CD4-positive, alpha-beta T cell treated with Interleukin-4 for 4 hours (primary cell): ENCODE results near the gene THSD4.

Experiments
- DNase-seq: peaks from one replicate; pipeline ENCODE4 v3.0.0-alpha.2; 2020

THSD4 gene

GRCh38 chr15:71679793-71680353, 564.6 kb downstream of the THSD4 start:
- no peak for DNase-seq

DNA sequence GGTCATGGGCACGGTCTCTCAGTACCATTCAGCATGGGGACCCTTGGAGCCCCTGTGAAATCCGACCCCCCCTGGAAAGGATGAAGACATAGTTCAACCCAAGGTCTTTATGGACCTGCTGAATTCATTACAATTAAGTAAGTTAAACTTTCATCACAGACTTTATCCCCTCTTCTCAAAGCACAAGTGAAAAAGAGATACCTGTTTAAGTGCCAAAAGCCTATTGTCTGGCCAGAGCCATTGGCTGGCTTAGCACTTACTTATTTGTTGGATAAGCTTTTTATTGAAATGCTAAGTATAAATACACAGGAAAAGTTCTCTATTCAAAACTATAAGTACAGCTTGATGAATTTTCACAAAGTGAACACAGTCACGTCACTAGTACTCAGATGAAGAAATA, 566.7 kb downstream of the THSD4 start:
- DNase-seq: no peak

DNA sequence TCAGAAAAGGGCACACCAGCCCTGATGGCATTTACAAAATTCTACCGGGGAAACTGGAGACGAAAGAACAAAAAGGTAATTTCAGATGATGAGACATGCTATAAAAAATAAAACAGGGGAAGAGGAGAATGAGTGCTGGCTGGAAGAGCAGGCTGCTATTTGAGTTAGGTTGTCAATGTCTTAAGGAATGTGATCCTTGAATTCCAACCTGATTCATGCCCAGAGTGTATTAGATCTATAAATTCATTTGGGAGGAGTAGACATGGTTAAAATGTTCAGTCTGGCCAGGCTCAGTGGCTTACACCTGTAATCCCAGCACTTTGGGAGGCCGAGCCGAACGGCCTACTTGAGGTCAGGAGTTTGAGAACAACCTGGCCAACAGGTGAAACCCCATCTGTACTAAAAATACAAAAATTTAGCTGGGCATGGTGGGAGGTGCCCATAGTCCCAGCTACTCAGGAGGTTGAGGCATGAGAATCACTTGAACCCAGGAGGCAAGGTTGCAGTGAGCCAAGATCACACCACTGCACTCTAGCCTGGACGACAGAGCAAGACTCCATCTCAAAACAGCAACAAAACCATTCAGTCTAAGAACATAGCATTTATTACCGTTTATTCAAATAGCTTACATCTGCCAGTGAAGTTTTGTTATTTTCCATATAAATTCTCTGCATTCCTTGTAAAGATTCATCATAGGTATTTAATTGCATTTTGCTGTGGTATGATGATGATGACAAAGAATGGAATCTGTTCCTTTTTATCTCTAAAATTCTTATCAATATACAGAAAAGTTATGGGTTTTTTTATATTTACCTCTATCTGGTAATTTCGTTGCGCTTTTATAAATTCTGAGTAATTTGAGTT, 568.4 kb downstream of the THSD4 start:
- no peak for DNase-seq

GRCh38 chr15:71685420-71685993, 570.2 kb downstream of the THSD4 start:
- DNase-seq: no peak

- DNase-seq: no peak
These were observed 571.2 kb downstream of the THSD4 start for GRCh38 chr15:71686221-71687050.

DNA sequence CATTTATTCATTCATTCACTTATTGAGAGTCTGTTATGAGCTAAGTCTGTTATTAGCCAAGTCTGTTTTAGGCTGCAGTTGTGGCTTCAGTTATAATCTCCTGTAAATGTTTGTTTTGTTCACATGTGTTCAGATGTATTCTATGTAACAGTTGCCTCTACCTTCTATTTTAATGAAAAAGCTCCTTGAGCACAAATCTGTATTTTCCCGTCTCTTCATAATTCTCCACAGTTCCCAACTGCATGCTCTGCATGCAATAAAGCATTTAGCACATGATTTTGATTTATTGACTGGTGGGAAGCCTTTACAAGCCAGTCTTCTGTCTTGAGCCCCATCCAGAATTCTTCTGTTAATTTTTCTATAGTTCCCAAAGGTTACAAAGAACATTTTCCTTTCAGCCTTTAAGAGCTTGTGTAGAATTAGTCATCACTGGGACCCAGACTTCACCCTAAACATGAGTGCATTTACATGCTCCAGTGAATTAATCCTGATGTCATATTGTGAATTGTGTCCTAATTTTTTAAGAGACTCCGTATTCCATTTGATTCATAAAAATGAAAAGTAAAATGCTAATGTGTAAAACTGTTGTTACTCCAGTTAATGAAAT, 572.7 kb downstream of the THSD4 start:
- DNase-seq: no peak

DNA sequence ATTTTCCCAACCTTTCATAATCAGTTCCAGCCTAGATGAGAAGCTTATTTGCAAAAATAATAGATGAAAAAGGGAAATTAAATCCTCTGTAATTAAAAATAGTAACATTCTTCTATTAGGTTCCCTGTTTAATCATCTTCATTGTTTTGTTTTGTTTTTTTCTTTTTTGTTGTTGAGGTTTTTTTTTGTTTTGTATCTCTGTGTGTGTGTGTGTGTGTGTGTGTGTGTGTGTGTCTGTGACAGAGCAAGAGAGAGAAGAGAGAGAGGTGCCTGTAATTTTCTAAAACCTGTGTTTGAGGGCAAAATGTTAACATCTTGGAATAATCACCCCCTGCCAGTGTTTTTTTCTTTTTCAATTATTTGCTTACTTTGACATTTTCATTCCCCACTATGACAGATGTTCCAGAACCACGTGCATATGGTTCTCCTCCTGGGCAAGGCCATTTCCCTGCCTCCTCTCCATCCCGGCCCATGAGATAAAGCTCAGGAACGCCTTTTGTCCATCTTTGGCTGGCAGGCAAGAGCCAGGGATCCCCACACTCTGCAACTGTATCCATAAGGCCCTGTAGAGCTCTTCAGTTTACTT, 573.3 kb downstream of the THSD4 start:
- no peak for DNase-seq

- no peak for DNase-seq
These were observed 575.8 kb downstream of the THSD4 start for GRCh38 chr15:71691081-71691457.

DNA sequence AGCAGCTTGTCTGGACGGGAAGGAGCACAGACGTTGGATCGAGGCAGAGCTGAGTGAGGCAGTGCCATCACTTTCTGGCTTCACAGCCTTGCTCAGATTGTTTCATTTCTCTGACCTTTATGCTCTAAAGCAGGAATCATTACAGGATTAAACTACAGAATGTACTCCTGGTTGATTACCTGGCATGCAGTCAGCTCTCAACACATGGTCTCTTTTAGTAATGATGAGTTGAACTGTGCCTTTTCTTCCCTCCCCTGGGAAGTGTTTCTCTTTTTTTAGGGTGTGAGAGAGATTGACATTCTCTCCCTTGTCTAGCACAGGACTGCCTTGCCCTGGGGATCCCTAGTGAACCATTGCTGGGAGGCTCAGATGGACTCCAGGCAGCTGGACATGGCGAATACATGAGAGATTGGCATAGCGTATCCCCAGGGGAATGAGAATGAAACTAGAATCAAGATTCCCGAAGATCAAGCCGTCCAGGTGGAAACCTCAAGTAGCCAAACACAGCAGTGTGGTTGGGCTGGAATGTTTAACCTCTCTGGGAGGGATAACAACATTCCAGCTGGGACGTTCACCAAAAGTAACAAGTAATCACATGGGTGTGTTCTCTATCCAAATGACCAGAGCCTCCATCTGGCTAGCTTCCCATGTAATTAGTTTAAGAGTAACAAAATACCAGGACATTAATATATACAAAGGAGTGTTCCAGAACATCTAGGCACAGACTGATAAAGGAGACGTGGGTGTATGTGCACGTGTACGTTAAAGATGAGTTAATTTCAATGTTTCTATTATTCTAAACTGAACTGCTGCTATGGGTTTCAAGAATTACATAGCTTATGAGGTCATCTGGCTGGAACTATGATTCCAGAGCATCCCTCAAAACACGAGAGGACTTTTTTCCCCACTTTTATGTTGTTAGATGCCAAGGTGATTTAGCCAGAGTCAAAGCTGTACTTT, 576.5 kb downstream of the THSD4 start:
- no peak for DNase-seq

GRCh38 chr15:71697236-71697635, 582.0 kb downstream of the THSD4 start:
- DNase-seq: no peak

DNA sequence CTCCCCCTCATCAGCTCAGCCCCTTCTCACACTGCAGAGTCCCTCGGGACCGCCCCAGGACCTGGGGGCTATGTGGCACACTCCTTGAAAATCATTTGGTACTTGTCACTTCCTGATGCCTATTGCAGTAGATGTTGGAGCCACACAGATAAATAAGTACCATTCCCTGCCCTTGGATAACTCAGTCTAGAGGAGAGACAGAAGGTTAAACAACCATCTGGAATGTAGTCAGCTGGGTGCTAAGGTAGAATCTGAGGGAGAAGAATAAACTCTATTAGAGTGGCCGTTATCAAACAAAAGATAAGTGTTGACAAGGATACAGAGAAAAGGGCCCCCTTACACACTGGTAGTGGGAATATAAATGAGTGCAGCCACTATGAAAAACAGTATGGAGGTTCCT, 582.8 kb downstream of the THSD4 start:
- DNase-seq: no peak

DNA sequence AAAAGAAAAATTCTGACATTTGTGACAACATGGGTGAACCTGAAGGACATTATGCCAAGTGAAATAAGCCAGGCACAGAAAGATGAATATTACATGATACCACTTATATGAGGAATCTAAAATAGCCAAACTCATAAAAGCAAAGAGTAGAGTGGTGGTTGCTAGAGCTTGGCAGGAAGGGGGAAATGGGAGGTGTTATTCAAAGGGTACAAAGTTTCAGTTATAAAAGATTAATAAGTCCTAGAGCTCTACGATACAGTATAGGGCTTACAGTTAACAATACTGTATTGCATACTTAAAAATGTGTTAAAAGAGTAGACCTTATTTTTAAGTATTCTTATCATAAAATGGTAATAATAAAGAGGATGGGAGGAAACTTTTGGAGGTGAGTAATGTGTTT, 583.5 kb downstream of the THSD4 start:
- no peak for DNase-seq

DNA sequence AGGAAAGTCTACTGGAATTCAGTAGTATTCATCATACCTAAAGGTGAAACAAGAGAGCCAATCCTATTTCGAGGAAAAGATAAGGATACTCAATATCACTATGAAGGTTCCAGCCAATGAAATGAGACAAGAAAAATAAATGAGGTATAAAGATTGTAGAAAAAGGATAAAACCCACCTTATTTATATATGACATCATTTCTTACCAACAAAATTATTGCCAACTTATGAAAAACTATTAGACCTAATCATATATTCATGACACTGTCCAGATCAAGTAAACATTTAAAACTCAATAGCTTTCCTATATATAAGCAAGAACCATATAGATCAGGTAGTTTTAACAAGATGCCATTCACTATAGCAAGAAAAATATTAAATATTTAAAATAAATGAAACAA, 584.7 kb downstream of the THSD4 start:
- no peak for DNase-seq

DNA sequence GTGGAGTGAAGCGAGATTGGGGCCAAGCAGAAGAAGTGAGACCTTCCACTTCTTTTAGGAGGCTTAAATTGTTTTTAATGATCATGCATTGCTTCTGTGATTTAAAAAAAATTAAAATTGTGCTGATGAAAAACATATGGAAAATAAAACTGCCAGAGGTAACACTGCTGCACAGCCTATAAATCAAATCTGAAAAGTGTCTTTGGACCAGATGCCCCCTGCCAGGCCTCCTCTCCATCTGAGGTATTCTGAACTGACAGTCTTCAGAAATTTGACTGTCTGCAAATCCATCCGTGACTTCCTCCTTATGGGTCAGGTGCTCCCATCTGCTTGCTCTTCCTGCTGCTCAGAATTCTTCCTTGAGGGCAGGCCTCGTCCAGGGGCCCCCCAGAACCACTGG, 586.5 kb downstream of the THSD4 start:
- DNase-seq: no peak

DNA sequence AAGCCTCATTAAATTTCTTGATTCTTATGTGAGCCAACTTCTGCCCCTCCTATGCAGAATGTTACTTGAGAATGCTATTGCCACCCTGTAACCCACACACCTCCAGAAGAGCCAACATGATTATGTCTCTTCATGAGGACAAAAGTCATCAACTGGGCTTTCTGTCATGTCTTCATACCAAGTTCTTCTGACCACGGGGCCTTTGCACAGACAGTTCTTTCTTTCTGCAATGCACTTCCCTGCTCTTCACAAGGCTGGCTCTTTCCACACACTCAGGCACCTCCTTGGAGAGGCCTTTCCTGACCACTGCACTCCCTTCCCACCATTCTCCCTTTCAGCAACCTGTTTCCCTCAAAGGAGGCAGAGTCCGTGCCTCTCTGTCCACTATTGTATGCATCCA, 587.2 kb downstream of the THSD4 start:
- DNase-seq: no peak

GRCh38 chr15:71705151-71705550, 589.9 kb downstream of the THSD4 start:
- no peak for DNase-seq

- no peak for DNase-seq
These were observed 591.4 kb downstream of the THSD4 start for GRCh38 chr15:71706461-71707229.

DNA sequence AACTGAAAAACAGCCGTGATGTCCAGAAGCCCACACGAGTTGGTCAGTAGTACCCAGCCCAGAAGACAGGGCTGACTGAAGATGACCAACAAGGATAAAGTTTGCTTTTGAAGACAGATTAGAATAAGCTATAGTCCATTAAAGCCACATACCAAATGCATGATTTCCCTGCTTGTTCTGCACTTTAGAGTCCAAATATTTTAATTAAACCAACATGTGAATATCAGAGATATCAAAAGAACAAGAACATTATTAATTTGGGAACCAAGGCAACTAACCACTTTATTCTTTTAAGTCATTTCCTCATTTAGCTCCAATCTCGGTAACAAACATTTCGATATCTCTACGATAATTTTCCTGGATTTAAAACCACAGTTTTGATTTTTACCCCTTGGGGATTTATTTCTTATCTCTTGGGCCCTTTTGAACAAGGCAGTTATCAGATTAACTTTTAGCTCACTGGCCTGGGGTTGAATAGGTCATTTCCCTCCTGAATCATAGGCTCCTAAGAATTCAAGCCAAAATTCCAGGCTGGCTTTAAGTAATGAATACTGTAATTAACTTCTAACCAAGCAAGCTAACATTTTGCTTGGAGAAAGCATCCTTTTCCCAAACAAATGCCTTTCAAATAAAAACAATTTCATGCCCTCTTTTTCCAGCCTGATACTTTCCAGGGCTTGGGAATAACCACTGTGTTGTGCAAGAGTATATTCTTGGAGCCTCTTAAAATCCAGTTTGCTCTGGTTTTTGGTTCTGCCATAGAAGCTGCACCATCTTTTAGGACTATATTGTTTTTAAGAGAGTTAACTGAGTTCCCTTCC, 592.2 kb downstream of the THSD4 start:
- DNase-seq: no peak

DNA sequence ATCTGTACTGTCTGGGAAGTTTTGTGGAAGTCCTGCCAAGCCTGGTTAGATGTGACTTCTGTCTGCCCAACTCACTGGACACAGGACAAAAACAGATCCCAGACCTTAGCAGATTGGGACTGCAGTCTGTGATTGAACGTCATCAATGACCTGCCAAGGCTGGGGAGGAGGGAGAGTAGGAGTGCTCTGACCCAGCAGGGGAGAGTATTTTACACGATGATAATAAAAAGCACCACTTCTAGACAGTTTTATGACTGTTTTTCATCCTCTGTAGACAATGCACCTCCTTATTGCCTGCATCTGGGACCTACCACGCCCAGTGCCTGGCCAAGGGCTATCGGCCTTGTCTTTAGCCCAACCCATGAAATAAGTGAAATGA, 592.8 kb downstream of the THSD4 start:
- DNase-seq: no peak

DNA sequence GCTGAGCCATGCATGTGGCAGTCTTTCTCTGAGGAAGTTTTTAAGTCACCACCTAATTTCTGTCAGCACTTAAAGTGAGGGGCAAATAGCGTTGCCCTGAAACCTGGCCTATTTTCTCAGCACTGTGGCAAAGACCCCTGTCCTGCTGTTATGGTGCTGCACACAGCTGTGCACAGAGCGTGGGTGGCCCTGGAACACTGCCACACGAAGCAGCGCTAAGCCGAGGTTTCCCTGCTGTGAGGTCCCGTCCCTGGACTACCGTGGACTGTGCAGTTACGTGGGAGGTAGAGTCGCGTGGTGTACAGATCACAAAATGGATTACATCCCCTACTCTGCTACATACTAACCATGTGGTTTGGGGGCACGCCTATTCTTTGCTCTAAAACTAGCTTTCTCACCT, 593.5 kb downstream of the THSD4 start:
- no peak for DNase-seq
